ENCODE data around the gene UST.
A peak's percentile ranks its signal among the peaks of the same experiment; 100 is the strongest.
"Not testable (repeated sequence)": the region's sequence is repeated elsewhere in the genome, so short reads cannot be mapped to it uniquely, and the experiment has no call there.

UST gene

GRCh38 chr6:148873868-148874267 is 127.0 kb downstream of the UST start:
- no peak for DNase-seq

DNA sequence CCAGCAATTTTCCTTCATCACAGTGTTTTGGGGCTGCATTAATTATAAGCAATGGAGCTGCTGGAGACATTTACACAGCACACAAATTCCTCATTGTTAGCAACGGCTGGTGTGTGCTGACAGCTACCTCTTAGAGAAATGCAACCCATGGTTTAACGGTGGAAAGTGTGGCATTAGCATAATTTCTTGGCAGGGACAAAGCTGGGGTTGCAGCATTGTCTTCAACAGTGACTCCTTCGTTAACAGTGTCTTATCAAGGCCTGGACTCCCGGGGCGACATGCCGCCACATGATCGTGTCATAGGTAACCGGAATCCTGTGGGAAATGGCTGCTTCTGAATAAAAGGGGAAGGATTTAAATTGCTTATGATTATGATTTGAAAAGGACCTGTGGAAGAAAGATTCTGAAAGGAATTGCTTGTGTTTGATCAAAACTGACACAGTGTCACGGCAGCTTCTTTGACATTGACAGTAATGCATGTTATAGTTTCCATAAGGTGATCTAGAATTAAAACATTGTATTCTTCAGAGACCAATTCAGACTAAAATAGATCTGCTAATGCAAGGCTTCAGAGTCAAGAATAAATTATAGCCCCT is 128.0 kb downstream of the UST start:
- DNase-seq: peak; percentile 87

GRCh38 chr6:148878683-148879082 is 131.9 kb downstream of the UST start:
- DNase-seq: no peak

DNA sequence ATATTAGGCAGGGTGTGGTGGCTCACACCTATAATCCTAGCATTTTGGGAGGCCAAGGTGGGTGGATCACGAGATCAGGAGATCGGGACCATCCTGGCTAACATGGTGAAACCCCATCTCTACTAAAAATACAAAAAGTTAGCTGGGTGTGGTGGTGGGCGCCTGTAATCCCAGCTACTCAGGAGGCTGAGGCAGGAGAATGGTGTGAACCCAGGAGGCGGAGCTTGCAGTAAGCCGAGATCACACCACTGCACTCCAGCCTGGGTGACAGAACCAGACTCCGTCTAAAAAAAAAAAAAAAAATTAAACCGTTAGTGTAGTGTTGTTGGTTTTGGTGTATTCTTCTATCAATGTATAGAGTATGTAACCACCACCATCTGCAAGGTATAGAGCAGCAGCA is 133.9 kb downstream of the UST start:
- DNase-seq: not testable (repeated sequence)

- DNase-seq: no peak
Observed at GRCh38 chr6:148881593-148882311, 134.9 kb downstream of the UST start.

DNA sequence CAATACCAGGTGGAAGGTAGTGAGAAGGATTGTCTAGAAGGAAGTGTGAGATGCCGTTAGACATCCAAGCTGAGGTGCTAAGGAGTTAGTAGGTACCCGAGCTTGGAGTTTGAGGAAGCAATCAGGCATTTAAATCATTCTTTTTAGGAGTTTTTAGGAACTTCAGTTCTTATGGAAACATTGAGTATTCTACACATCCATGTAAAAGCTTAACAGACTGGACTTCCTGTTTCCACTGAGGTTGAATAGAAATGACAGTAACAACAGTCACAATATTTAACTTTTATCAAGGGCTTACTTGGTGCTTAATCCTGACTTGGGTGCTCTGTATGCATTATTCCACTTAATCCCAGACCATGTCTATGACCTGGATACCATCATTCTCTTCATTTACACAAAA is 136.4 kb downstream of the UST start:
- DNase-seq: no peak

GRCh38 chr6:148884461-148884860 is 137.6 kb downstream of the UST start:
- no peak for DNase-seq

GRCh38 chr6:148885136-148885865 is 138.5 kb downstream of the UST start:
- no peak for DNase-seq

- DNase-seq: peak; percentile 20
Observed at GRCh38 chr6:148885925-148886845, 139.4 kb downstream of the UST start.

- DNase-seq: no peak
Observed at GRCh38 chr6:148887181-148887580, 140.4 kb downstream of the UST start.

DNA sequence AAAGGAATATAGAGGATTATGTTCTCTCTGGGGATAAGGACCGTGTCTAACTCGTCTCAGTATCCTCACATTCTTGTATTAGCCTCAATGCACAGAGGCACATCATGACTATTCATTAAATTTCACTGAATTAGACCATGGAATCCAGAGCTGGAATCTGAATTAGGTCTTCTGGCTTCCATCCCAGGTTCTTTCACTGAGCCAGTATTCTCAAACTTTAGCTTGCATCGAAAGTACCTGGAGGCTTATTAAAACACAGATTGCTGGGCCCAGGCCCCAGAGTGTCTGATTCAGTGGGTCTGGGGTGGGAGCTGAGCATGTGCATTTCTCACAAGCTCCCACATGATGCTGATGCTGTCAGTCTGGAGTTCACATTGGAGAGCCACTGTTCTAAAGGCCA is 142.0 kb downstream of the UST start:
- peak; percentile 35 for DNase-seq

DNA sequence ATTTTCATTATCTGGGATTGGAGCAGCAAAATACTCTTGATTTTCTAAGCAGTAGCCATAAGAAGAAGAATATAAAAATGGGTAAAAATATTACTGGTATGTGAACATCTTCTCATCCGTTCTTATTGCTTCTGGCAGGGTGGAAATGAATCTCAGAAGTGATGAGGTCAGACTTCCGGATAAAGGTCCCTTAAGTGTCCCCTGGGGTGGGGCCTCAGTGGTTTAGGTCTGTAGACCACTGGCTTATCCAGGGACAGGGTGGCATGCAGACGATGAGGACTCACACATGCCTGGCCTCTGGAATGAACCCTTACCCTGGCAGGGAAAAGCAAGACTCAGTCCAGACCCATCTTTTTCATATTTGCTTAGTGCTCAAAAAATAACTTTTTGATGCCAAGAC is 143.3 kb downstream of the UST start:
- peak; percentile 12 for DNase-seq

GRCh38 chr6:148890652-148891404 is 144.0 kb downstream of the UST start:
- DNase-seq: no peak

GRCh38 chr6:148891405-148891783 is 144.6 kb downstream of the UST start:
- DNase-seq: no peak

DNA sequence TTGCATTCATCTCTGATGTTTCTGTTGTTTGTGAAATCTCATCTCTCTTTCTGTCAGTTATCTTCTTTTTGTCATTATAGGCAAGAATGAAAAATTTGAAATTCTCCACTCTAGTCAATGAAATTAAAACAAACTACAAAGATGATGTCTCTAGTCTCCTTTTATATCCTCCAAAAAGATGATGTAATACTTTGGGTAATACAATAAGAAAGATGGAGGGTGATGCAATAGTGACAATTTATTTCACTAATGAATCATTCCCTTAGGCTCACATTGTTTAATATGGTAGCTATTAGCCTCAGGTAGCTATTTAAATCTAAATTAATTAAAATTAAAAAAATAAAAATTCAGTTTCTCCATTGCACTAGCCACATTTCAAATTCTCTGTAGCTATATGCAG is 145.4 kb downstream of the UST start:
- no peak for DNase-seq

- no peak for DNase-seq
Observed at GRCh38 chr6:148893073-148893472, 146.2 kb downstream of the UST start.

- DNase-seq: peak; percentile 38
Observed at GRCh38 chr6:148893481-148893880, 146.7 kb downstream of the UST start.

DNA sequence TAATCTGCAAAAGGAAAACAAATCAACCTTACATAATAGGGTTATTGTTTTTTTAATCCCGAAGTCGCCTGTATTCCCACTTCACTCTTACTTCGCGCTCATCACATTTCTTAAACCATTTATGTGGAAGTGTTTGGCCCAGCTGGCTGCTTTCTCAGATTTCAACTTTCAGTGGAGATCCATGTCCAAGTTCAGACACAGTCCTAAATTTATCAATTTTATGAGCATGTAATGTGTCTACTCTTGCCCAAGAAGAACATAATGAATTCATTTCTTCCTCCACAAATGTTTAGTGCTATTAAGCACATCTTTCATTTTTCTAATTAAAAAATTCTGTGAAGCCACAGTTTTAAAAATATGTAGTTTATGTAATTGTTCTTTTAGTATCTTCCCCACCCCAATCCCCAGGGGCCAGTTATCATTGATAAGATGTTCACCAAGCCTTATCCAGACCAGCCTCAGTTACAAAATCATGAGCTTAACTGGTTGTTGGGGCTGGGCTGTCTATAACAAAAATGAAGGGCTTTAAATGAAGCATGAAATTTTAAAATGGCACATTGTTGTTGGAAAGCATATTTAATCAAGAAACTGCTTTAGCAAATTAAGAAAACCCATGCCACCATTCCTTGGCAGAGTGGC is 151.7 kb downstream of the UST start:
- peak; percentile 20 for DNase-seq

DNA sequence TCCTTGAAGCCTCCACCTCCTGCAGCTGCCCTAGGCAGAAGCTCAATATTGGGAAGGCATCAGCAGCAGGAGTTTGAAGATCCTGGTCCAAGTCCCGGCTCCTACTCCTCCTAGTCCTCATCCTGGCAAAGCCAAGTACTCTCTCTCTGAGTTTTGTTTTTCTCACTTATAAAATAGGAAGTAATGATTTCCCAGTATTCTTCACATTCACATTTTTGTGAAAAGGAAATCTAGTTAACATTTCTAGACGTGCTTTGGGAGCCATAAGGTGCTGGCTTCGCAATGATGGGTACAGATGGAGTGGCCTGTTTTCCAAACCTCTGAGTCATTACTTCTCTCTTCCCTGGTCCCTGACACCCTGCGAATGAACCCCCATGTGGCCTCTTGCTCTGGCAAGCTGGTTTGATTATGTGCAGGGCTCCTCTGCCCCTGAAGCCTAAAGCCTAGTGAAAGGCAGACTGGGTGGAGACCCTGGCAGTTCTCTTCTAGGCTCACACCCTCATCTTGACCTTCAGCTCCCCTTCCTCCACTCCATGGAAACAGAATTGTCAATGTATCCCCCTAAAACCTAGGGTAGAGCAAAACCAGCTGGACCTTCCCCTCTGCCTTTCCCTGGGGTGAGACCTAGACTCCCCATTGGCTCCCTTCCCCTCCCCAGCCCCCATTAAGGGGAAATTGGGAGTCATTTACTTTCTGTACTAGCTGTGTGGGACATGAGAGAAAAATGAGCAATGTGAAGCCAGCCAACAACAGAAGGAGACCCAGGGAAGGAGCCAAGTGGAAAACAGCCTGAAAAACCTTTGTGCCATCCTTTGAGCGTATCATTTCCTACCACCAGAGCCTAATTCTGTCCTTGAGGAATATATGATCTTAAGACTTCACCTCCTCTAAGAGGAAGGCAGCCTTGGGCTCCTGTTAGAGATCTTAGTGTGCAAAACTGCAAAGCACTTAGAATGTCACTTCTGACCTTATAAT is 158.4 kb downstream of the UST start:
- no peak for DNase-seq

DNA sequence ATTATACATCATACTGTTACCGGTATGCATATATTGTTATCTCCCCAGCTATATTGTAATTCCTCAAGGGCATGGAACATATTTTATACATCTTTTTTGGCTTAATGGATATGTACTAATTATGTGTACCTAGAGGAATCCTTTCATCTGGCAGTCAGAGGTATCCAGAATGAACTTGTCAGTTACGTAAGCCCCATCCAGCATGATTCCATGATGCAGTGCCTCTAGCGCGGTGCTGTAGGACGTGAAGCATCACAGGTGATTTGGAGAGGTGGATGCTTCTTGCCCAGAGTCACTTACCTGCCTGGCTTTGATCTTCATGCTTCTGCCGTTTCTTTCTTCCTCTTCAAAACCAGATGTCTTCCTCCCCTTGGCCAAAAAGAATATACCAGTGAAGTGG is 159.1 kb downstream of the UST start:
- no peak for DNase-seq

DNA sequence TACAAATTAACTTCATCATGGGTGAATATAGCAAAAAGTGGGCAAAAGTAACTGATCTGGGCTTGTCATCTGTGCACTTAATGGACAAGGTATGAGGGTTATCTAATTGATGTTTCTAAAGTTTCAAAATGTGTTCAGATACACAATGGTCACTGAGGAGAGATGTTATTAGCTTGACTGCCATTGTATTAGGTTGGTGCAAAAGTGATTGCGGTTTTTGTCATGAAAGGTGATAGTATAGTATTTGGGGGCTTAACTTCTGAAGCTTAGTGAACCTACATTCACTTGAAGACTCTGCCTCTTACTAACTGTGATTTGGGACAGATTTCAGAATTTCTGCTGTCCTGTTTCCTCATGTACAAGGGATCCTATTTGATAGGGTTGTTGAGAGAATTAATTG is 159.6 kb downstream of the UST start:
- DNase-seq: no peak

Measured in eye (tissue), 1 donor.